GM19324 (cell line): ENCODE measurements around the gene EPOP.

Experiments
- ATAC-seq: cut with Tn5 transposase; IDR thresholded peaks from one replicate; pipeline ENCODE4 v1.9.1; 2021; ENCODE audit warnings: mild to moderate bottlenecking, moderate library complexity; ENCODE audit not compliant: unreplicated experiment, low FRiP score

EPOP gene

GRCh38 chr17:38706505-38707216 lies 31.9 kb upstream of the EPOP start:
- no peak for ATAC-seq

GRCh38 chr17:38705803-38706504 lies 31.2 kb upstream of the EPOP start:
- no peak for ATAC-seq

GRCh38 chr17:38705523-38705802 lies 30.7 kb upstream of the EPOP start:
- no peak for ATAC-seq

GRCh38 chr17:38704606-38705522 lies 30.1 kb upstream of the EPOP start, which contains the start of gene MLLT6:
MLLT6 (plus strand) TSS chr17:38705273; CDS start chr17:38705633, 360 bp downstream.
- ATAC-seq = no peak

- peak; percentile 30 for ATAC-seq
These were observed 29.2 kb upstream of the EPOP start for GRCh38 chr17:38703742-38704605.

GRCh38 chr17:38702916-38703741 lies 28.4 kb upstream of the EPOP start:
- peak; percentile 3 for ATAC-seq

GRCh38 chr17:38702166-38702915 lies 27.6 kb upstream of the EPOP start:
- ATAC-seq = peak; percentile 40

GRCh38 chr17:38701504-38702165 lies 26.9 kb upstream of the EPOP start:
- ATAC-seq = peak; percentile 4

- no peak for ATAC-seq
These were observed 24.0 kb upstream of the EPOP start for GRCh38 chr17:38698760-38699159.

- ATAC-seq = no peak
These were observed 22.5 kb upstream of the EPOP start for GRCh38 chr17:38697061-38697820.

- ATAC-seq = no peak
These were observed 19.1 kb upstream of the EPOP start for GRCh38 chr17:38693700-38694329.

GRCh38 chr17:38691154-38691553 lies 16.4 kb upstream of the EPOP start:
- ATAC-seq = no peak

GRCh38 chr17:38690386-38690785 lies 15.6 kb upstream of the EPOP start:
- no peak for ATAC-seq

GRCh38 chr17:38687286-38687685 lies 12.5 kb upstream of the EPOP start:
- no peak for ATAC-seq

GRCh38 chr17:38685491-38685890 lies 10.7 kb upstream of the EPOP start:
- ATAC-seq = no peak

- ATAC-seq = no peak
These were observed 6.3 kb upstream of the EPOP start for GRCh38 chr17:38681096-38681495.

GRCh38 chr17:38677819-38678218 lies 3.1 kb upstream of the EPOP start:
- ATAC-seq = no peak
